Neural progenitor cell (in vitro differentiated cells): ENCODE measurements around the gene E2F2. TPM values are rescaled to one million over a fixed set of nuclear protein-coding genes. Genes with fewer than 3 reads are reported as not detected.

Experiments
- DNase-seq: peaks from one replicate; pipeline ENCODE4 v3.0.0-alpha.2; 2016; ENCODE audit warnings: low spot score
- H2AFZ ChIP-seq: fragments of 200-600 bp; sonication (generic); replicated peaks from 2 replicates; pipeline ENCODE4 v1.6.1; 2016; ENCODE audit warnings: antibody characterized with exemption
- H3F3A ChIP-seq: fragments of 200-600 bp; sonication (generic); 2 replicates; pipeline ENCODE4 v1.6.1; 2016; ENCODE audit warnings: antibody characterized with exemption, low read depth
- H3K27ac ChIP-seq: fragments of 200-600 bp; sonication (generic); 2 replicates; pipeline ENCODE4 v1.5.1; 2016; ENCODE audit warnings: mild to moderate bottlenecking
- H3K27me3 ChIP-seq: fragments of 200-600 bp; sonication (generic); 2 replicates; pipeline ENCODE4 v1.6.1; 2016; ENCODE audit warnings: mild to moderate bottlenecking, moderate library complexity
- H3K36me3 ChIP-seq: fragments of 200-600 bp; sonication (generic); 2 replicates; pipeline ENCODE4 v1.5.1; 2016
- H3K4me1 ChIP-seq: fragments of 200-600 bp; sonication (generic); 2 replicates; pipeline ENCODE4 v1.6.1; 2016; ENCODE audit warnings: mixed run types
- H3K4me2 ChIP-seq: fragments of 200-600 bp; sonication (generic); 2 replicates; pipeline ENCODE4 v1.6.1; 2016
- H3K4me3 ChIP-seq: fragments of 200-600 bp; sonication (generic); 2 replicates; pipeline ENCODE4 v1.5.1; 2016
- H3K79me2 ChIP-seq: fragments of 200-600 bp; sonication (generic); 2 replicates; pipeline ENCODE4 v1.6.1; 2016; ENCODE audit warnings: low read depth
- H3K9ac ChIP-seq: fragments of 200-600 bp; sonication (generic); 2 replicates; pipeline ENCODE4 v1.6.1; 2016
- H3K9me3 ChIP-seq: fragments of 200-600 bp; sonication (generic); 2 replicates; pipeline ENCODE4 v1.5.1; 2016; ENCODE audit warnings: low read depth
- H4K20me1 ChIP-seq: fragments of 200-600 bp; sonication (generic); 2 replicates; pipeline ENCODE4 v1.6.1; 2016; ENCODE audit warnings: low read depth
- H3K27ac Mint-ChIP-seq: 3 replicates; pipeline ENCODE4 v1.8.0; 2021; ENCODE audit warnings: mixed read lengths
- H3K27me3 Mint-ChIP-seq: 2 replicates; pipeline ENCODE4 v1.8.0; 2022; ENCODE audit warnings: low read depth, mild to moderate bottlenecking, inconsistent platforms, moderate library complexity, mixed read lengths; ENCODE audit not compliant: insufficient read depth
- H3K36me3 Mint-ChIP-seq: 3 replicates; pipeline ENCODE4 v1.8.0; 2021; ENCODE audit warnings: mixed read lengths
- H3K4me1 Mint-ChIP-seq: 3 replicates; pipeline ENCODE4 v1.8.0; 2021; ENCODE audit warnings: mixed read lengths
- H3K4me3 Mint-ChIP-seq: 3 replicates; pipeline ENCODE4 v1.8.0; 2021; ENCODE audit warnings: mild to moderate bottlenecking, moderate library complexity, mixed read lengths
- H3K9me3 Mint-ChIP-seq: 3 replicates; pipeline ENCODE4 v1.8.0; 2020; ENCODE audit warnings: mixed read lengths
- EZH2 ChIP-seq: fragments of 200-600 bp; sonication (generic); IDR thresholded peaks from 2 replicates; pipeline ENCODE4 v1.6.1; 2017; ENCODE audit warnings: antibody characterized with exemption, mild to moderate bottlenecking, moderate library complexity
- EZH2phosphoT487 ChIP-seq: fragments of 200-600 bp; sonication (generic); IDR thresholded peaks from 2 replicates; pipeline ENCODE4 v1.6.1; 2017; ENCODE audit warnings: antibody characterized with exemption
- total RNA-seq: library from RNA; depleted of rRNA; stranded (reverse); fragments of >200 nt; gene quantifications from 2 replicates; pipeline ENCODE4 v1.2.3, GENCODE V29; 2015; ENCODE audit warnings: low replicate concordance
- TF ChIP-seq, protein P1 (sequence below): fragments of 200-600 bp; sonication (generic); IDR thresholded peaks from 2 replicates; pipeline ENCODE4 v1.5.1; 2017; ENCODE audit warnings: antibody characterized with exemption, mild to moderate bottlenecking

The E2F2 gene
- total RNA-seq, 1 donor from 2014 or later, result 3.4 TPM

- H3K36me3 Mint-ChIP-seq, result no peaks in the 10 kb centered on the region
- no peaks in the 10 kb centered on the region for H3K9me3 Mint-ChIP-seq
- Histone ChIP-seq H3K9me3 (no peaks in the 10 kb centered on the region), H3K27ac (no peak overlapping the region), H3K27me3 (peaks cover 20% of the 10 kb centered on the region), H3F3A (peaks cover 4% of the 10 kb centered on the region), H3K4me2 (no peak overlapping the region), H3K4me3 (no peak overlapping the region), H3K4me1 (no peaks in the 10 kb centered on the region), H3K9ac (no peak overlapping the region), H3K36me3 (no peaks in the 10 kb centered on the region), H2AFZ (no peak overlapping the region), H4K20me1 (no peaks in the 10 kb centered on the region), H3K79me2 (no peaks in the 10 kb centered on the region)
- no peak overlapping the region for H3K27ac Mint-ChIP-seq
- TF ChIP-seq, protein P1, sequence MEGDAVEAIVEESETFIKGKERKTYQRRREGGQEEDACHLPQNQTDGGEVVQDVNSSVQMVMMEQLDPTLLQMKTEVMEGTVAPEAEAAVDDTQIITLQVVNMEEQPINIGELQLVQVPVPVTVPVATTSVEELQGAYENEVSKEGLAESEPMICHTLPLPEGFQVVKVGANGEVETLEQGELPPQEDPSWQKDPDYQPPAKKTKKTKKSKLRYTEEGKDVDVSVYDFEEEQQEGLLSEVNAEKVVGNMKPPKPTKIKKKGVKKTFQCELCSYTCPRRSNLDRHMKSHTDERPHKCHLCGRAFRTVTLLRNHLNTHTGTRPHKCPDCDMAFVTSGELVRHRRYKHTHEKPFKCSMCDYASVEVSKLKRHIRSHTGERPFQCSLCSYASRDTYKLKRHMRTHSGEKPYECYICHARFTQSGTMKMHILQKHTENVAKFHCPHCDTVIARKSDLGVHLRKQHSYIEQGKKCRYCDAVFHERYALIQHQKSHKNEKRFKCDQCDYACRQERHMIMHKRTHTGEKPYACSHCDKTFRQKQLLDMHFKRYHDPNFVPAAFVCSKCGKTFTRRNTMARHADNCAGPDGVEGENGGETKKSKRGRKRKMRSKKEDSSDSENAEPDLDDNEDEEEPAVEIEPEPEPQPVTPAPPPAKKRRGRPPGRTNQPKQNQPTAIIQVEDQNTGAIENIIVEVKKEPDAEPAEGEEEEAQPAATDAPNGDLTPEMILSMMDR, result no peak
- TF ChIP-seq EZH2phosphoT487, result no peak
- no peak for TF ChIP-seq EZH2
- H3K4me3 Mint-ChIP-seq, result peak overlapping the region; percentile 3
- no peaks in the 10 kb centered on the region for H3K4me1 Mint-ChIP-seq
- DNase-seq, result no peak
- peaks cover 12% of the 10 kb centered on the region for H3K27me3 Mint-ChIP-seq
These were observed 38.8 kb downstream of the E2F2 start for GRCh38 chr1:23492132-23492720.

GRCh38 chr1:23489842-23490241 lies 41.2 kb downstream of the E2F2 start:
- no peak overlapping the region for H3K4me2 ChIP-seq
- no peak overlapping the region for H3K27ac Mint-ChIP-seq
- H3K27me3 ChIP-seq, result peaks cover 40% of the 10 kb centered on the region
- peaks cover 10% of the 10 kb centered on the region for H3K4me1 Mint-ChIP-seq
- no peaks in the 10 kb centered on the region for H3K36me3 Mint-ChIP-seq
- peaks cover 13% of the 10 kb centered on the region for H3K27me3 Mint-ChIP-seq
- no peaks in the 10 kb centered on the region for H3K9me3 ChIP-seq
- no peak for DNase-seq
- H3K27ac ChIP-seq, result no peak overlapping the region
- H3K9ac ChIP-seq, result no peak overlapping the region
- H3K4me3 ChIP-seq, result no peak overlapping the region
- H3K4me3 Mint-ChIP-seq, result no peak overlapping the region
- H3K4me1 ChIP-seq, result peaks cover 4% of the 10 kb centered on the region
- no peaks in the 10 kb centered on the region for H3K79me2 ChIP-seq
- no peak overlapping the region for H2AFZ ChIP-seq
- H3F3A ChIP-seq, result peaks cover 9% of the 10 kb centered on the region
- no peaks in the 10 kb centered on the region for H4K20me1 ChIP-seq
- no peak for TF ChIP-seq EZH2
- TF ChIP-seq, protein P1, result no peak
- TF ChIP-seq EZH2phosphoT487, result no peak
- no peaks in the 10 kb centered on the region for H3K9me3 Mint-ChIP-seq
- H3K36me3 ChIP-seq, result no peaks in the 10 kb centered on the region

DNA sequence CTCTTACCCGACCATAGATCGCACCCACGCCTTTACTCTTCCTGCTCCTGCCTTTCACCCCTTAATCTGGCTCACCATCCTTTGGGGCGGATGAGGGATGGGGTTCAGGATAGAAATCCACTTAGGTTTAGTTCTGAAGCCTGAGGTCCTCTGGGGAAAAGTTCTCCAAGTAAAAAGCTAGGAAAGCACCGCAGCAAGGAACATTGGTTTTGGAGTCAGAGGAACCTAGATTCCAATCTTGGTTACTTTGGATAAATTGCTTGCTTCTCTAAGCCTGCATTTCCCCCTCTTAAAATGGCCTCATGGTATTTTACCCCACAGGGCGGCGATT lies 46.1 kb downstream of the E2F2 start:
- DNase-seq, result no peak
- peak overlapping the region; percentile 89 for H3K4me3 Mint-ChIP-seq
- Histone ChIP-seq H3K4me1 (peaks cover 10% of the 10 kb centered on the region), H2AFZ (peak overlapping the region; percentile 78), H3K79me2 (no peaks in the 10 kb centered on the region), H3K27ac (no peak overlapping the region), H3K36me3 (no peaks in the 10 kb centered on the region), H3K9ac (no peak overlapping the region), H3F3A (peaks cover 27% of the 10 kb centered on the region), H4K20me1 (peaks cover 11% of the 10 kb centered on the region), H3K9me3 (no peaks in the 10 kb centered on the region), H3K4me2 (peak overlapping the region; percentile 93), H3K4me3 (peak overlapping the region; percentile 76), H3K27me3 (peaks cover 64% of the 10 kb centered on the region)
- peak overlapping the region; percentile 8 for H3K27ac Mint-ChIP-seq
- no peaks in the 10 kb centered on the region for H3K9me3 Mint-ChIP-seq
- peaks cover 16% of the 10 kb centered on the region for H3K27me3 Mint-ChIP-seq
- TF ChIP-seq, protein P1, result no peak
- TF ChIP-seq EZH2phosphoT487 (no peak), EZH2 (no peak)
- peaks cover 3% of the 10 kb centered on the region for H3K36me3 Mint-ChIP-seq
- peaks cover 44% of the 10 kb centered on the region for H3K4me1 Mint-ChIP-seq
